Endodermal cell (in vitro differentiated cells): ENCODE results near the gene SEPTIN5. TPM values are rescaled to one million over a fixed set of nuclear protein-coding genes. Genes with fewer than 3 reads are reported as not detected.
A peak's percentile ranks its signal among the peaks of the same experiment; 100 is the strongest.

Source experiments
- DNase-seq: peaks from one replicate; pipeline ENCODE4 v3.0.0-alpha.2; 2017
- H3K27ac ChIP-seq: 2 replicates; pipeline ENCODE4 v1.5.1; 2013; ENCODE audit warnings: mild to moderate bottlenecking, low read depth, low read length, moderate library complexity
- H3K27me3 ChIP-seq: 2 replicates; pipeline ENCODE4 v1.6.1; 2013; ENCODE audit warnings: mild to moderate bottlenecking, low read length, moderate library complexity; ENCODE audit not compliant: insufficient read depth, control insufficient read depth, poor library complexity, severe bottlenecking
- H3K36me3 ChIP-seq: 2 replicates; pipeline ENCODE4 v1.7.0; 2013; ENCODE audit warnings: mild to moderate bottlenecking, low read length, moderate library complexity; ENCODE audit not compliant: control insufficient read depth, insufficient read depth
- H3K4me1 ChIP-seq: one replicate; pipeline ENCODE4 v1.7.0; 2013; ENCODE audit warnings: low read length; ENCODE audit not compliant: control insufficient read depth, insufficient read depth
- H3K4me3 ChIP-seq: 2 replicates; pipeline ENCODE4 v1.5.1; 2013; ENCODE audit warnings: mild to moderate bottlenecking, low read length, moderate library complexity
- H3K9ac ChIP-seq: 2 replicates; pipeline ENCODE4 v1.6.1; 2013; ENCODE audit warnings: mild to moderate bottlenecking, low read length, moderate library complexity; ENCODE audit not compliant: poor library complexity, severe bottlenecking; ENCODE audit errors: extremely low read depth
- H3K9me3 ChIP-seq: 2 replicates; pipeline ENCODE4 v1.6.1; 2013; ENCODE audit warnings: mild to moderate bottlenecking, low read length, moderate library complexity; ENCODE audit not compliant: control insufficient read depth
- H3K27ac Mint-ChIP-seq: 2 replicates; pipeline ENCODE4 v1.8.0; 2020; ENCODE audit warnings: mixed read lengths
- H3K27me3 Mint-ChIP-seq: 2 replicates; pipeline ENCODE4 v1.8.0; 2021; ENCODE audit warnings: mild to moderate bottlenecking, mixed read lengths; ENCODE audit not compliant: insufficient read depth
- H3K36me3 Mint-ChIP-seq: 2 replicates; pipeline ENCODE4 v1.8.0; 2020; ENCODE audit warnings: low read depth, mixed read lengths
- H3K4me1 Mint-ChIP-seq: 2 replicates; pipeline ENCODE4 v1.8.0; 2020; ENCODE audit warnings: mixed read lengths
- H3K4me3 Mint-ChIP-seq: 2 replicates; pipeline ENCODE4 v1.8.0; 2020; ENCODE audit warnings: mild to moderate bottlenecking, moderate library complexity, mixed read lengths
- H3K9me3 Mint-ChIP-seq: 2 replicates; pipeline ENCODE4 v1.8.0; 2020; ENCODE audit warnings: mild to moderate bottlenecking, mixed read lengths
- WGBS, 2 experiments: methylation state at CpG; one replicate each; pipeline versions ENCODE4 v1.1.5 to v1.1.7; 2013; ENCODE audit warnings: missing lambda C conversion rate in 2 of 2, mixed read lengths in 1 of 2; ENCODE audit not compliant: insufficient coverage in 1 of 2, insufficient read length in 1 of 2; 5-methylcytosine and 5-hydroxymethylcytosine counted together
- total RNA-seq, 2 donors: library from RNA; stranded (reverse); fragmentation: NEBNext Ultra II Directional in 1 of 2; extraction: Animal tissue kit (Norgen Biotek cat#: 25700) in 1 of 2; gene quantifications; 2 replicates in 1 of 2; 3 replicates in 1 of 2; pipeline ENCODE4 v1.2.1, GENCODE V29; 2021
- TF ChIP-seq, protein P1 (sequence below): fragments of 200-600 bp; sonication (generic); conservative IDR thresholded peaks from 2 replicates; pipeline ENCODE4 v1.5.0; 2021; ENCODE audit warnings: antibody characterized with exemption, mild to moderate bottlenecking

SEPTIN5 gene
- total RNA-seq, 2 donors from 2014 or later, result 9.8 to 20.0 TPM

DNA sequence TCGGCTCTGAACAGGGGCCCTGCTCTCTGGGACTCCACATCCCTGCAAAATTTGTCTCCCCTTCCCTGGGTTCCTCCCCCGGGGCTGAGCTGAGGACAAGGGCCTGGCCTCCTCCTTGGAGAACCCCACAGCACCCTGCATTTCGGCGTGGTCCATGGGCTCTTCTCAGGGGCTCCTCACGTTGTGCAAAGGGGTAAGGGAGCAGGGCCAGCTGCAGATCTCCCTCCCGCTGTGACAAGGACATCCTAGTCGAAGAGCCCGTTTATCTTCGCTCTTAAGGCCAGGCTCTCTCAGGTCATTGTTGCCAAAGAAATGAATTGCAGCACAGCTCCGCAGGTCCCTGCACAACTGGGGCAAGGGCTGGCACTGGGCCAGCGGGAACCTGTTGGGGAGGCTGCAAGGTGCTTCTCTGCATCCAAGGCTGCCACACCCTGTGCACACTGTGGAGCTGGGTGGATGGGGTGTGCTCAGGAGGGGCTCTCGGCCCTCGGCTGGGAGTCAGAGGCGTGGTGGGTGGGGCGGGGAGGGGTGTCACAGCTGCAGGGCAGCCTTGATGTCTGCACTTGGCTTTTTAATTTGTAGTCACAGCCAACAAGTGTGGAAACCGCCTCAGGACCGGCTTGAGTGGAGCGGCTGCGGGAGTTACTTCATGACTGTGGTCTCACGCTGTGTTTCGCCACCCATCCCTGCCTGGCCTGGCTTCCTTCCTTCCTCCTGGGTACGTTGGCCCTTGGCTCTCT lies 26.6 kb upstream of the SEPTIN5 start:
- TF ChIP-seq, protein P1, sequence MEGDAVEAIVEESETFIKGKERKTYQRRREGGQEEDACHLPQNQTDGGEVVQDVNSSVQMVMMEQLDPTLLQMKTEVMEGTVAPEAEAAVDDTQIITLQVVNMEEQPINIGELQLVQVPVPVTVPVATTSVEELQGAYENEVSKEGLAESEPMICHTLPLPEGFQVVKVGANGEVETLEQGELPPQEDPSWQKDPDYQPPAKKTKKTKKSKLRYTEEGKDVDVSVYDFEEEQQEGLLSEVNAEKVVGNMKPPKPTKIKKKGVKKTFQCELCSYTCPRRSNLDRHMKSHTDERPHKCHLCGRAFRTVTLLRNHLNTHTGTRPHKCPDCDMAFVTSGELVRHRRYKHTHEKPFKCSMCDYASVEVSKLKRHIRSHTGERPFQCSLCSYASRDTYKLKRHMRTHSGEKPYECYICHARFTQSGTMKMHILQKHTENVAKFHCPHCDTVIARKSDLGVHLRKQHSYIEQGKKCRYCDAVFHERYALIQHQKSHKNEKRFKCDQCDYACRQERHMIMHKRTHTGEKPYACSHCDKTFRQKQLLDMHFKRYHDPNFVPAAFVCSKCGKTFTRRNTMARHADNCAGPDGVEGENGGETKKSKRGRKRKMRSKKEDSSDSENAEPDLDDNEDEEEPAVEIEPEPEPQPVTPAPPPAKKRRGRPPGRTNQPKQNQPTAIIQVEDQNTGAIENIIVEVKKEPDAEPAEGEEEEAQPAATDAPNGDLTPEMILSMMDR, result no peak
- Histone ChIP-seq H3K36me3 (no peaks in the 10 kb centered on the region), H3K27me3 (no peaks in the 10 kb centered on the region), H3K27ac (no peak overlapping the region), H3K9me3 (no peaks in the 10 kb centered on the region), H3K4me3 (no peak overlapping the region), H3K4me1 (no peaks in the 10 kb centered on the region), H3K9ac (no peak overlapping the region)
- 82 to 86% methylated on average over 19 to 22 of the region's 22 CpGs for WGBS, 2 experiments
- Mint-ChIP-seq H3K4me1 (peaks cover 6% of the 10 kb centered on the region), H3K36me3 (no peaks in the 10 kb centered on the region), H3K4me3 (no peak overlapping the region), H3K27ac (no peak overlapping the region), H3K9me3 (peaks cover 5% of the 10 kb centered on the region), H3K27me3 (peaks cover 10% of the 10 kb centered on the region)
- DNase-seq, result peak; percentile 36

DNA sequence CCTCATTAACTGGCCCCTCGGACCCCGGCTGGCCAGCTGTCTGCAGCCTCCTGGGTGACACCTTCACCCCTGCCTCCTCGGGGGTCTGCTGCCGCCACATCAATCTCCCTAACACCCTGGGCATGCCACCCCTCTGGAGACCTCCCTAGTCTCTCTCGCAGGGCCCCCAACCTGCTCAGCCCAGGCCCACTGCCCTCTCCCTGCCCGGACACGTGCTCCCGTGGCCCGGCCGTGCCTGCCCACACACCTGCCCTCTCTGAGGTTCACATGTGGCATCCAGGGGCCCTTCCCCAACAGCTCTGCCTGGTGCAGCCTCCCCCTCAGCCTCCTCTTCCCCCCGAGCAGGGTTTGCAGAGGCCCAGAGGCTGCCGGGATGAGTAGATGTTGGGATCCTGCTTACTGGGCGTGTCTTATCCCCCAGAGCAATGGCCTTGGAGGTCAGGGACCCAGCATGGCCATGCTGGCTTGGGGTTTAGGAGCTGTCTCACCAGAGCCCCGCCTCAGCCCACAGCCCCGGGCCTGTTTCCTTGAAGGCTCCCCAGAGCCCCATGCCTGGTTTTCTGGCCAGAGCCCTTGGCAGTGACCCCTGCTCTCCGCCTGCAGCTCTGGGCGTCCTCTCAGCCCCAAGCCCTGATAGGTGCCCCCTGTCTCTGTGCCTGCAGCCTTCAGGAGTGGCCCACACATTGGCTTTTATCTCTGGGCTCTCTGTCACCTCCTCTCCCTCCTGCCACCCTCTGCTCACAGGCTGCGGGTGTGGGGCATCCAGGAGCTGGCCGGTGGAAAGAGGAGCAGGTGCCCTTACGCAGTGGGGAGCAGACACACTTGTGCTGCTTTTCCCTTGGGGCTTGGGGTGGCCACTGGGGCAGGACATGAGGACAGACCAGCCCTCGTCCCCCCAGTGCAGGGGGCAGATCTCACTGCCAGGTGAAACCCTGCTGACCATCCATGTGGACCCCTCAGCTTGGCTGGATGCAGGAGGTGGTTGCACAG lies 25.7 kb upstream of the SEPTIN5 start:
- Histone ChIP-seq H3K27ac (no peak overlapping the region), H3K9me3 (no peaks in the 10 kb centered on the region), H3K36me3 (no peaks in the 10 kb centered on the region), H3K27me3 (no peaks in the 10 kb centered on the region), H3K4me3 (no peak overlapping the region), H3K4me1 (no peaks in the 10 kb centered on the region), H3K9ac (no peak overlapping the region)
- 90 to 98% methylated on average over 15 to 21 of the region's 21 CpGs for WGBS, 2 experiments
- peak; percentile 39 for DNase-seq
- TF ChIP-seq, protein P1, result no peak
- H3K36me3 Mint-ChIP-seq, result no peaks in the 10 kb centered on the region
- peaks cover 6% of the 10 kb centered on the region for H3K4me1 Mint-ChIP-seq
- H3K27me3 Mint-ChIP-seq, result peaks cover 6% of the 10 kb centered on the region
- no peak overlapping the region for H3K4me3 Mint-ChIP-seq
- no peak overlapping the region for H3K27ac Mint-ChIP-seq
- H3K9me3 Mint-ChIP-seq, result peaks cover 3% of the 10 kb centered on the region

DNA sequence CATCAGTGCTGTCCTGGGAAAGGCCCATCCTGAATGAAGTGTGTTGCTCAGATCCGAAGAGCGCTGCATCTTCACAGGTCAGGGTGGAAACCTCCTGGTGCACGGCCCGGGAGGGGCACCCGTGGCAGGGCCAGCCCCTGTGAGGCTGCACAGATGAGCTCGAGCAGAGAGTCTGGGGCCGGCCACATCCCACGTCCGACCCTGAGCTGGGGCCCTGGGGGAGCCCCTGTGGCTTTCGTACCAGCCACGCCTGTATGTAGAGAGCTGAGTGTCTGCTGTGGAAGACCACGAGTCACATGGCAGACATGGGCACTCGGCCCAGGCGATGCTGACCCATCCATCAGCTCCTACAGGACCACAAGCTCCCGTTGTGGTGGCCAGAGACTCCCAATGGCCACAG lies 24.9 kb upstream of the SEPTIN5 start:
- Histone ChIP-seq H3K4me3 (no peak overlapping the region), H3K36me3 (no peaks in the 10 kb centered on the region), H3K4me1 (no peaks in the 10 kb centered on the region), H3K27me3 (no peaks in the 10 kb centered on the region), H3K9me3 (no peaks in the 10 kb centered on the region), H3K9ac (no peak overlapping the region), H3K27ac (no peak overlapping the region)
- no peak overlapping the region for H3K27ac Mint-ChIP-seq
- TF ChIP-seq, protein P1, result no peak
- WGBS, 2 experiments, result 93 to 96% methylated on average over 5 to 15 of the region's 15 CpGs
- peaks cover 2% of the 10 kb centered on the region for H3K27me3 Mint-ChIP-seq
- peaks cover 6% of the 10 kb centered on the region for H3K4me1 Mint-ChIP-seq
- DNase-seq, result peak; percentile 36
- H3K9me3 Mint-ChIP-seq, result no peaks in the 10 kb centered on the region
- H3K36me3 Mint-ChIP-seq, result no peaks in the 10 kb centered on the region
- no peak overlapping the region for H3K4me3 Mint-ChIP-seq
